Stimulated activated naive CD4-positive, alpha-beta T cell treated with Interleukin-2 at 50 U/mL for 16 hours (primary cell): ENCODE measurements around the gene WDPCP.
"Not testable (repeated sequence)": the region's sequence is repeated elsewhere in the genome, so short reads cannot be mapped to it uniquely, and the experiment has no call there.

ENCODE experiments used
- DNase-seq: peaks from one replicate; lab custom pipeline; 2025; lab: John Stamatoyannopoulos, UW

The WDPCP gene

DNA sequence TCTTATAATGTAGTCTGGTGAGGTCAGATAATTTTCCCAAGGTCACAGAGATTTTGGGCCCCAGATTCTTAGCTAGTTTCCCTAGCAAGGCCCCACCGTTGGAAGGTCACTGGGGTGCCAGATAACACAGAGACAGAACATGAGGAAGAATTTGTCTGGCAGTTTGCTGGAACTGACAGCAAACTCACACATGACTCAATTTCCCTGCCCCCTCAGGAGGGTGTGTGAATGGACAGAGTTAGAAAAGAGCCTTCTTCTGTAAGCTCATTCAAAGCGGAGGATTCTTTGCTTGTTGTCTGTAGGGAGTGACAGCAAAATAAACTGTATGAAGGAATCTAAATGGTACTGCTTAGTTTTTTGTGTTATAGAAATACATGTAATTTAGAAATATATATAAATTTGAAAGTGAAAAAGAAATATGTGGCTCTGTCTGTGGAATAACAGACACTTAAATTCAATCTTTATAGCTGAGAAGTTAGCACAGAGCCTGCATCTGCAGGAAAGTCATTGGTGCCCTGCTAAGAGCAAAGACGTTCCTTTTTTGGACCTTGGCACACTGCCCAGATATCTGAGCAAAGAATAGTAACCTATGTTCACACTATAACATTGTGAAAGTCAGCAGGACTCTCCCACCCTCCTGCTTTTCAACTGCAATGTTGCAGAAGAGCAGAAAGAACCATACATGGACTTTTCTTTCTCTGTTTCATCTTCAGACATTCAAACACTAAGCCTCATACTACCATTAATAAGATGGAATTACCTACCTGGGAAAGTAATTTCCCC, 2.5 kb upstream of the WDPCP start:
- no peak for DNase-seq

DNA sequence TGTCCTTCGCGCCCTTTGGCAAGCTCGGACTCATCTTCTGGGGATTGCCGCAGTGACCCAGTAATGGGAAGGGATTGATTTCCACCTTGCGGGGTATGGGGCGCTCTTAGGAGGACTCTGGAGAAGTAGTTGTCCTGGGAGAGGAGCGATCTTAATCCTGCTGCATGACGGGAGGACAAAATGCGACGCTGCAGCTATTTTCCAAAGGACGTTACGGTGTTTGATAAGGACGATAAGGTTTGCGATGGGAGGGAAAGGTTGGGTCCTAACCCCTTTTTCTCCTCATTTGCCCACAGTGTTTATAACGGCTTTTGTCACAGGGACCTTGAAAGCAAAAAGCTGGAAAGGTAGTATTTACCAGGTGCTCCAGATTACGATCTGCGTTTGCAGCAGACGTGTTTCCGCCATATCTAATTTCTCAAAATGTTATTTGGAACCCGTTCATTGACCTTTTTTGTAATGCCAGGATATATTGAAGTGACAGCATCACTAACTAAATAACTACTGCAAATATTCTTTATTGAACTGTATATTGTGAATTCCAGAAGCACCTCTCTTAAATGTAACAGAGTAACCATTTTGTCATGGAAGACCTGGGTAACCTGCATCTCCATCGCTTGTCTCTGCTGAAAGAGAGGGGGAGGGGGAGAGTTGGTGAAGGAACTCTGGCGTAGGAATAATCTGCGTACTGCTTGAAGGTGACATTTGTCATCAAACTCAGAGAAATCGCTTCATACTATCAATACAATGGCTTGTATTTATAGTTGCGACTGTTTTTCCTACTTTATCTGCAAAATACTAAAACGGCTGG, 1.1 kb upstream of the WDPCP start:
- no peak for DNase-seq

GRCh38 chr2:63587814-63588384, 378 bp downstream of the WDPCP start:
- DNase-seq = no peak

GRCh38 chr2:63582873-63583272, 5.4 kb downstream of the WDPCP start:
- no peak for DNase-seq

GRCh38 chr2:63581298-63581961, 6.8 kb downstream of the WDPCP start:
- DNase-seq = no peak

GRCh38 chr2:63580651-63581297, 7.5 kb downstream of the WDPCP start:
- no peak for DNase-seq

GRCh38 chr2:63578767-63579166, 9.5 kb downstream of the WDPCP start:
- no peak for DNase-seq

DNA sequence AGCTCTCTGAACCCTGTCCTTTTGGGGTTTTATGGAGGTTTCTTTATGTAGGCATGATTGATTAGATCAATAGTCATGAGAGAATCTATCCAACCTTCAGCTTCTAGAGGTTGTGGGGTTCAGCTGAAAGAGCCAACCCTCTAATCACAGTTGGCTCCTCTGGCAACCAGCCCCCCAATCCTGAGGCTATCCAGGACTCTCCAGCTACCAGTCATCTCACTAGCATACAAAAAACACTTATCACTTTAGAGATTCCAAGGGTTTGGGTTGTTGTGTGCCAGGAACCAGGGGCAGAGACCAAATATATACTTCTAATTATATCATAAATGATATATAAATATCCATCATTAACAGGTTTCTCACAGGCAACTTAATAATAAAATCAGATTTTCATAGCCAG, 11.7 kb downstream of the WDPCP start:
- no peak for DNase-seq

DNA sequence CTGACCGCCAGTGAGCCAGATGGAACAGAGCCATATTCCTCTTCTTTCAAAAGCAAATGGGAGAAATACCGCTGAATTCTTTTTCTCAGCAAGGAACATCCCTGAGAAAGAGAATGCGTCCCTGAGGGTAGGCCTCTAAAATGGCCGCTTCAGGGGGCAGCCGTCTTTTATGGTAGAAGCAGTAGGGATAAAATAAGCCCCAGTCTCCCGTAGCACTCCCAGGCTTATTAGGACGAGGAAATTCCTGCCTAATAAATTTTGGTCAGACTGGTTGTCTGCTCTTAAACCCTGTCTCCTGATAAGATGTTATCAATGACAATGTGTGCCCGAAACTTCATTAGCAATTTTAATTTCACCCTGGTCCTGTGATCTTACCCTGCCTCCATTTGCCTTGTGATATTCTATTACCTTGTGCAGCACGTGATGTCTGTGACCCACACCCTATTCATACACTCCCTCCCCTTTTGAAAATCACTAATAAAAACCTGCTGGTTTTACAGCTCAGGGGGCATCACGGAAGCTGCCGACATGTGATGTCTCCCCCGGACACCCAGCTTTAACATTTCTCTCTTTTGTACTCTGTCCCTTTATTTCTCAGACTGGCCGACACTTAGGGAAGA, 14.4 kb downstream of the WDPCP start:
- not testable (repeated sequence) for DNase-seq

GRCh38 chr2:63573026-63573425, 15.3 kb downstream of the WDPCP start:
- DNase-seq = not testable (repeated sequence)

- no peak for DNase-seq
These were observed 16.3 kb downstream of the WDPCP start for GRCh38 chr2:63572001-63572400.

GRCh38 chr2:63571291-63571690, 17.0 kb downstream of the WDPCP start:
- no peak for DNase-seq

- no peak for DNase-seq
These were observed 18.5 kb downstream of the WDPCP start for GRCh38 chr2:63569740-63570139.

- no peak for DNase-seq
These were observed 25.5 kb downstream of the WDPCP start for GRCh38 chr2:63562751-63563150.

DNA sequence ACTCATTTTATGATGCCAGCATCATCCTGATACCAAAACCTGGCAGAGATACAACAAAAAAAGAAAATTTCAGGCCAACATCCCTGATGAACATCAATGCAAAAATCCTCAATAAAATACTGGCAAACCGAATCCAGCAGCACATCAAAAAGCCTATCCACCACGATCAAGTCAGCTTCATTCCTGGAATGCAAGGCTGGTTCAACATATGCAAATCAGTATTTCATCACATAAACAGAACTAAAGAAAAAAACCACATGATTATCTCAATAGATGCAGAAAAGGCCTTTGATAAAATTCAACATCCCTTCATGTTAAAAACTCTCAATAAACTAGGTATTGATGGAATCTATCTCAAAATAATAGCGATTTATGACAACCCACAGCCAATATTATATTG, 29.4 kb downstream of the WDPCP start:
- not testable (repeated sequence) for DNase-seq

GRCh38 chr2:63557819-63558218, 30.5 kb downstream of the WDPCP start:
- DNase-seq = not testable (repeated sequence)

DNA sequence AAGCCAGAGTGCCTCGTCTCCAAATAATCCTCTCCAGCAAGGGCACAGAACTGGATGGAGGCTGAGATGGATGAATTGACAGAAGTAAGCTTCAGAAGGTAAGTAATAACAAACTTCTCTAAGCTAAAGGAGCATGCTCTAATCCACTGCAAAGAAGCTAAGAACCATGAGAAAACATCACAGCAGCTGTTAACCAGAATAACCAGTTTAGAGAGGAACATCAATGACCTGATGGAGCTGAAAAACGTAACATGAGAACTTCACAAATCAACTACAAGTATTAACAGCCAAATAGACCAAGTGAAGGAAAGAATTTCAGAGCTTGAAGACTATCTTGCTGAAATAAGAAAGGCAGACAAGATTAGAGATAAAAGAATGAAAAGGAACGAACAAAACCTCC, 32.3 kb downstream of the WDPCP start:
- no peak for DNase-seq

- no peak for DNase-seq
These were observed 33.0 kb downstream of the WDPCP start for GRCh38 chr2:63555299-63555698.

- DNase-seq = no peak
These were observed 35.2 kb downstream of the WDPCP start for GRCh38 chr2:63553049-63553448.

- DNase-seq = no peak
These were observed 43.3 kb downstream of the WDPCP start for GRCh38 chr2:63545023-63545422.

GRCh38 chr2:63544017-63544627, 44.2 kb downstream of the WDPCP start:
- DNase-seq = no peak
